Stimulated activated naive CD8-positive, alpha-beta T cell treated with anti-CD3 and anti-CD28 coated beads, Interleukin-15, Interleukin-2, amounts not matched to agents 100 U/mL and 50 U/mL, for 24 hours (primary cell): Measurements from ENCODE around the gene DLGAP1.

Experiments used
- ATAC-seq: fragments of 150-1000 bp; cut with Tn5 transposase; one replicate; pipeline ENCODE4 v1.10.0; 2021
- DNase-seq: peaks from one replicate; pipeline ENCODE4 v3.0.0; 2021

DLGAP1 gene

DNA sequence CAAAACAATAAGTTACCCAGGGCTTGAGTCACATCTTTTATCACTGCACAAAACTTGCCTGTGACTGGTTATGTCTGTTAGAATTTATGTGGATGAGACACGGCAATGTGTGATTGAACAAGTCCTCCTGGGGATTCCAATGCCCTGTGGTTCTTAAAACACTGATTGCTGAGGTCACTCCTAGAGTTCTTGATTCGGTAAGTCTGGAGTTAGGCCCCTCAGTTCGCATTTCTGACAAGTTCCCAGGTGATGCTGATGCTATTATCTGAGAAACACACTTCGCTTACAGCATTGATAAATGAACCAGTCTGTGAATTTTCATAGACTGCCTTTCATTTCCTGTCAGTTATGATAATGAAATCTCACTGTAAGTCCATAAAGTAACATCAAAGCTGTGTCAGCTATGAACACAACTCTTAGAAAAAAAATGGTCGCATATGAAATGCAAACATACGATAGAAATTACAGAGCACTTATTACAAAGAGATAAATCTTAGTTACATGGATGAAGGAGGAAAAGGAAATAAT lies 214.0 kb downstream of the DLGAP1 start:
- no peak for ATAC-seq
- DNase-seq: no peak

DNA sequence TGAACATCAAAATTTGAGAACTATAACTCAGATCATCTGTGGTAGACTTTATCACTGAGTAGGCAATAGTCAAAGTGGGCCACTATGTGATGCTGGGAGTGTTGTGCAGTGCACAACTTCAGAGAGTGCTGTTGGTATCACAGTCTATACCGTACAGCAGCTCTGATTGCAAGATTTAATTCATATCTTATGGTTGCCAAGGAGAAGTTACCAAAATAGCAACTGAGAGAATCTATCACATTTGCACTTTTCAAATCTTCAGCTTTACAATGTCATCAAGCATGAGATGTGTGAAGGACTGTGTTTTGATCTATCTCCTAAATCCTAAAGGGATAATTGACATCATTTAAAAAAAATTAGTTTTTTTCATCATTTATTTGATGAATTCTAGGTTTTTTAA lies 216.1 kb downstream of the DLGAP1 start:
- DNase-seq: no peak
- ATAC-seq: no peak

DNA sequence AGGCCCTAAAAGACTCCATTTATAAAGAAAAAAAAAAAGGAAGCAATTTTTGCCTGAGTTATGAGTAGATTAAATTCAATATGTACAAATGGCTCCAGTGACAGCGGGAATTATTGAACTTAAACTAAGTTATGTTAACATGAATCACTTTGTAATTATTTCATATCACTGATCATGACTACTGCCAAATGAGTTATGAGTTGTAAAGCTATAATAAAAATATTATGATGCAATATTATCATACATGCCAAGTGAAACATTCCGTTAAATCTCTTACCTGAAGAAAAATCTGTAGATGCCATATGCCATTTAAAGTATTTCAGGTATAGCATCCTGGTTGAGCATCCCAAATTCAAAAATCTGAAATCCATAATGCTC lies 217.5 kb downstream of the DLGAP1 start:
- no peak for DNase-seq
- no peak for ATAC-seq

DNA sequence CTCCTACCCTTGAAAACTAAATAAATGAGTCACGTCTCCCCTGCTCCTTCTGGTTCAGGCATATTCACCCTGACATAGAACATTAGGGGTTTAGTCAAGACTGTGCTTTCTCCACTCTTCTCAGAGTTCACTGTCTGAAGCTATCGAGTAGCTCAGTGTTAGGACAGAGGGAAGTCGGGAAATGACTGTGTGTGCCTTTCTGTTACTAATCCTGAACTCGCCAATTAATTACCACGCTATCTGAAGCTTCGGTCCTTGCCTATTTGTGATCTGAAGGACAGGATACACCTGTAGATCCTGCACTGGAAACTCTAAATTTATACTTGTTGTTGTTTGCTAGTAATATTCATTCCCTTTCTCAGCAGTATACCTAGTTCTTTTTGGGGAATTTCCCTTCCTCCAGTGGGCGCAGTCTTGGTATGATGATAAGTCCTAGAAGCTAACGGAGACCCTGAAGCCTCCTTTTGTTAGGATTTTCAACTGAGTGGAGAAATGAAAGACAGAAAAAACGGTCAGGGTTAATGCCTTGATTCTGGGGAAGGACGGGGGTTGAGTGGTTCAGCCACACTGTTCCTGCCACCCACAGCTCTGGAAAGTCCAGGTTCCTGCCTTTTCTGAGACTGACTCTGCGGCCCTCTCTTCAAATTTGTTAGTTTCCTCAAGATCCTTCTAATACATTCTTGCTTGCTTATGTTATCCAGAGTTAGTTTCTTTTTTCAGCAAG lies 218.0 kb downstream of the DLGAP1 start:
- ATAC-seq: no peak
- DNase-seq: no peak

DNA sequence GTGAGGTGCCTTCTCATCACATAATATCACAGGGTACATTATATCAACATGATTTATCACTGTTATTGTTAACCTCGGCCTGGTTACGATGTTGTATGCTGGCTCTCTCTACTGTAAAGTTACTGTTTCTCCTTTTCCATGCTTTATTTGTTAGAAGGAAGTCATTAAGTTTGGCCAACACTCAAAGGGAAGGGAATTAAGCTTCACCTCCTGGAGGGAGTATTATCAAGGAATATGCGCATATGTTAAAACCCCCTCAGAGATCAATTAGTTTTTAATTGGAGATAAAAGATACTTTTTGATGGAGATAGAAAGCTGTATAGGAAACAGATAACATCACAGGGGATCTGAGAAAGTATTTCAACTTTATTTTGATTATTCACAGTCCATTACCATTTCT lies 221.6 kb downstream of the DLGAP1 start:
- no peak for ATAC-seq
- no peak for DNase-seq

DNA sequence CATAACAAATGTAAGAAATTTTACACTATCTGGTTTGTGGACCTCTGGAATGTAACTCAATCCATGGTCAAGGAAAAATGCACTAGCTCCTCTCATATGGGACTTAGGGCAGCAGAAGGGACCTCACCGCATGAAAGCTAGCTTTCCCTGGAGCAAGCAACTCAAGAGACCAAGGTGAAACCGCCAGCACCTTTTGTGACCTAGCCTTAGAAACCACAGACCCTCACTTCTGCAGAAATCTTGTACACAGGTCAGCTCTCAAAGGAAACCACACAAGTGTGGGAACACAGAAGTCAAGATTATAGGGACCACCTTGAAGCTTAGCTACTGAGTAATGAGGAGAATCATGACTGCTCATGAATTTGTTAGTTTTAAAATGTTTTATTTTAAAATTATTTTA lies 222.5 kb downstream of the DLGAP1 start:
- DNase-seq: no peak
- no peak for ATAC-seq

DNA sequence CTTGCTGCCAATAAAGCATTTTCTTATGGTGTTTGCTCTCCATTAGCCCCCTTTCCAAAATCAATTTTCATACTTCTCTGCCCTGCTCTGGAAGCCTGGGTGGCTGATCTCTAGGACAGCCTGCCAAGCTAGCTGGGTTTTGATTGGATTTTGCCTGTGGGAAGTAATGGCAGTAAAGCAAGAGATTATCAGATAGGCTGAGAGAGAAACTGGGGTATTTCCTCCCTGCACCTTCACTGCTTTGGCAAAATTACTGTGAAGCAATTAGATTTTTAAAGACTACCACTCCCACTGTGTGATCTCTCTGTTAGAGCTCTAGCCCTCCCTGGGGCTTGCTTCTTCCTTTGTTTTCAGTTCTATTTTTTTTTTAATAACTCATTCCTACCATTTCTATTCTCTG lies 223.8 kb downstream of the DLGAP1 start:
- DNase-seq (no peak), ATAC-seq (no peak)

DNA sequence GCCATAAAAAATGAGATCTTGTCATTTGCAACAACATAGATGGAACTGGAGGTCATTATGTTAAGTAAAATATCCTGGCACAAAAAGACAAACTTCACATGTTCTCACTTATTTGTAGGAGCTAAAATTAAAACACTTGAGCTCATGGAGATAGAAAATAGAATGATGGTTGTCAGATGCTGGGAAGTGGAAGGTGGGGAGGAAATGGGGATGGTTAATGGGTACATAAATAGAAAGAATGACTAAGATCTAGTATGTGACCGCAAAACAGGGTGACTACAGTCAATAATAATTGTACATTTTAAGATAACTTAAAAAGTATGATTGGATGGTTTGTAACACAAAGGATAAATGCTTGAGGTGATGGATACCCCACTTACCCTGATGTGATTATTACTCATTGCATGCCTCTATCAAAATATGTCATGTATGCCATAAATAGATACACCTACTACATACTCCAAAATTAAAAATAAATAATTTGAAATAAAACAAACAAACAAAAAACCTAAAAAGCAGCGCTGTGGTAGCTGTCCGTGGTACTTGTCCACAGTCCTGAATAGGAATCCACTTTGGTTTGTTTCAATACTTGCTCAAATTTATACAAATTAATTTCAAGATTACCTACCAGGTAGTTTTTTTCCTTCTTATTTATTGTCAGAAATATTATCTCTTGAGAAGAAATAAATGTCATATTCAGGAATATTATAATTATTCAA lies 224.5 kb downstream of the DLGAP1 start:
- ATAC-seq: no peak

DNA sequence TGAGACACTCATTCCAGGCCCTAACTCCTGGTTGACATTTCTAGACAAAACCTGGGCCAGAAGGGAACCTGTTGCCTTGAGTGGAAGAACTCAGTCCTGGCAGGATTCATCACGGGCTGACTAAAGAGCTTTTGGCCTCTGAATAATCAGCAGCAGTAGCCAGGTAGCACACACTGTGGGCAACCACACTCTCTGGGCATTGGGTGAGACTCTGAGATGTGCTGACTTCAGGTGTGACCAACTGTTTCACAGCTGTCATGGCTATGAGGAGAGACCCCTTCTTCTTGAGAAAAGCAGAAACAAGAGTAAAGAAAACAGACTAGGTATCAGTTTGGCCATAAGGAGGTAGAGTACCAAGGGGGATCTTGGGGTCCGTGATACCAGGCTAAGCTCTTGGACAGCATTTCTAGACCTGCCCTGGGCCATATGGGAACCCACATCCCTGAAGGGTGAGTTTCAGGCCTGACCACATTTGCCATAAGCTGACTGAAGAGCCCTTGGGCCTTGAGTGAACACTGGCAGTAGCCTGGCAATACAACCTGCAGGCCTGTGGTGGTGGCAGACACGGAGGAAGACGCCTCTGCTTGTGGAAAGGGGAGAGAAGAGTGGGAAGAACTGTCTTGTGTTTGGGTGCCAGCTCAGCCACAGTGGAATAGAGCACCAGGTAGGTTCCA lies 230.9 kb downstream of the DLGAP1 start:
- DNase-seq: no peak

More for the DNA sequence above, 224.5 kb downstream of the DLGAP1 start:
- DNase-seq: no peak

DNA sequence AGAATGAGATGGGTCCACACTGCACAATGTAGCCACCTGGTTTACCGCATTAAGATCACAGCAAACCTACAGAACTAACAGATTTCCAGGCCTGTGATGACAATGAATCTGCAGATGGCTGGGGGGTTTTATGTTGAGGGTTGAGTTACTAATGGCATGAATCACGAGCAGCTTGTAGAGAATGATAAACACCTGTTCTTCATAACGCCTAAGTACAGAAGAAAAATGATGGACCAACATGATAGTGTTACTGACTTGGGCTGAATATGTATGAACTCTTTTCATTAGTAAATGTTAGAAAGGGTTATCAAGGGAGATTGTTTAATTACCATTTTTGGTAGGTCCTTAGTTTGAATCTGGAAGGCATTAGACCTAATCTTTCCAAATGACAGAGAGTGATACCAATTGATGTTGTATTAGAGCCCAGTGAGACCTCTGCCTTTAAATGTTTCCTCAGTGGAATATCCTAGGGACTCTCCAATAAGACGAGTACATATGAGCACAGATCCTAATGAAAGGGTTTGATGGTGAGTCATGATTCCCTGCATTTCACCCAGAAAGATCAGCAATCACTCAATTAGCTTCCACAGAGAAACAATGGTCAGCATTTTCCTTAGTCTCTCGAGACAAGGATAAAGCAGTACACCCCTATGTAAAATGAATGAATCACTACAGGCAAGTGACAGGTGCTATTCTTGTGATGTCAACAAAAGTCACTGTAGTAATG lies 243.8 kb downstream of the DLGAP1 start:
- ATAC-seq: no peak
- no peak for DNase-seq

More for the DNA sequence above, 230.9 kb downstream of the DLGAP1 start:
- ATAC-seq: no peak

DNA sequence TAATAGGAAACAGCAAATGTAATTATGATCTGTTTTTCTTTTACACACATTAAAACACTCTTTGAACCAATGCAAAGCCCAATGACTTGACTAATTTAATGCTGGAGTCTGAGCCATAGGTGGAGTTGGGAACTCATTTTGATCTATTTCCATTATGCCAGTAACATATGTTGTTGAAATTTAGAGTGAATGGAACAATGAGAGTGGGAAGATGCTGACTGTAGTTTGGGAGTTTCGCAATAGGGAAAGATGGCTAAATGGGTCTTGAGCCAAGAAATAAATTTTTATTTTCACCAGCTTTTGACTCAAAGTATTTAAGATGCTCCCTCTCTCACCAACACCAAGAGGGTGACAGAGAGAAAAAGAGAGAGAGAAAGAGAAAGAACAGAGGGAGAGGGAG lies 246.7 kb downstream of the DLGAP1 start:
- DNase-seq (no peak), ATAC-seq (no peak)

DNA sequence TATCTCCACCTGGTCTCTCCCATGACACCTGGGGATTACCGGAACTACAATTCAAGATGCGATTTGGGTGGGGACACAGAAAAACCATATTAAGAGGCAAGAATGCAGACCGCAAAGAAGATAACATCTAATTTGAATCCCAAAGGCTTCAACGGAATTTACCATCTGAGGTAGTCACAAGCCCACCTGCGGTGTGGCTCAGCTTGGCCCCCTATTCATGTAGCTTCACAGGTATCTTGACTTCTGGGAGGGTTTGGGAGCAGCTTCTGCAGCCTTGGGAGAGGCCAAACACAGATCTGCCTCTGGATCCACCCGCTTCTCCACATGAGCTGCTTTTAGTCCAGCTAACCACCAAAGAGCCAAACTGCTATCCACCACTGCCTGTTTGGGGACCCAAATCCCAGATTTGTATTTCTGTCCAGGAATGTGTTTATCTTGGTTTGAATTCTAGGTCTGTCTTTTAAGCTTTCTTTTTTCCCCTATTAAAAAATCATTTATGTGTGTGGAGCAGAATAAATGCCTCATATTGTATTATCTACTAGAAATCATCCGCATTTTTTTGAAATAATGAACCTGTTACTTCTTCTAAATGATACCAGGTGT lies 247.6 kb downstream of the DLGAP1 start:
- DNase-seq: no peak
- ATAC-seq: no peak

DNA sequence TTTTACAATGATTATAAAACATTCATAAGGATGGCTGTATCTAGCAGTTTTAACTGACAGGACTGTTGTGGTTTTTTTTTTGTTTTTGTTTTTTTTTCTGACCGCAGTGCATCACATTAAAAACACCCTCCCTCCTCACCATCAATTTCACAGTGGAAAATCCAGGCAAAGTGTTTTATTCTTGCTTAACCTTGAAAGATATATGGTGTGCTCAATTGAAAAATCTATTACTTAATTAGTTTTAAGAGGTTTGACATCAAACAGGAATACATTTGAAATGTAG lies 250.7 kb downstream of the DLGAP1 start:
- ATAC-seq (no peak), DNase-seq (no peak)

DNA sequence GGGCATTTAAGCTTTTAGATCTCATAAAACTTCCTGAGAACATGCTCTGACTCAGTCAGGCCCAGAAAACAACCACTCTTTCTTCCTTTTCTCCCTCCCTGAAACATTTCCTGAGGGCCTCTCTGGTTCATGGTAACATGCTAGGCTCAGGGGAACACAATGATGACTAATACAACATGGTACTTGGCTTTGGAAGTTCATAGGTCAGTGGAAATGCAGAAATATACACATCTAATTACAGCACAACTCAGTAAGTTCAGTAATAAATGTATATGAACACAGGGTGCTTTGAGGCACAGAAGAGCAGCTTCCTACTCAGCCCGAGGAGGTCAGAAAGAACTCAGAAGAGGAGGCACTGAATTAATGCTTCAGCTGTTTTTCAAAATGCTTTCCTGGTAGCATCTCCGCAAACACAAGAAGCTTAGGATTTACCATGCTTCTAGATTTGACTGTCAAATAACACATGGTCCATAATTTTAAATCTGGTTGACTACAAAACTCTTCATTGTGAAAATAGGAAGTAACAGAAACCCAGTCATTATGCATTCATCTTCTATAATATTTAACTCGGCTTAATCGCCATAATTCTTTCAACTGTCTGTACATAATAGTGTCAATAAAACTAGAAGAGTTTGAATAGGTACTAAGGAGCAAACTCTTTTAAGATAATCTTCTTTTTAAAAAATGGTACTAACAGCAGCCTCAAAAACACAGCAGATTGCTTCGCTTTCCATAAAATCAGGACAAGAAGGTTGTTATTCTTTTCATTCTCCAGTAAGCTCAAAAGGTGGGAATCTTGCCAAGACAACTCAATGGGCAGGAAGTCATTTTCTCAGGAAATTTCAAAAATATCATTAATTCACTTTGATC lies 251.3 kb downstream of the DLGAP1 start:
- no peak for ATAC-seq

DNA sequence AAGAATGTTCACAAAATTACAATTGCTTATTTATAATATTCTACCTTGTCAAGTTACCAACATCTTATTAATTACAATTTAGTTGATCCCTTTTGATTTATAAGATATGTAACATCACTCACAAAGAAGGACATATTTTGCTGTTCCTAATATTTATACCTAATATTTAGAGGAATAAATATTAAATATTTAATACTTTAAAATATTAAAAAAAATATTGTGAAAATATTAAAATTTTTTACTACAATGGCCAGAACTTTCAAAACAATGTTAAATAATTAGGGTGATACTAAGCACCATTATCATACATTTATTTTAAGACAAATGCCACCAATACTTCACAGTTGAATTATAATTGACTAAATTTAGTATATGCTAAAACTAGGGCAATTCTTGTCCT lies 254.7 kb downstream of the DLGAP1 start:
- ATAC-seq (no peak), DNase-seq (no peak)

More for the DNA sequence above, 251.3 kb downstream of the DLGAP1 start:
- DNase-seq: no peak

DNA sequence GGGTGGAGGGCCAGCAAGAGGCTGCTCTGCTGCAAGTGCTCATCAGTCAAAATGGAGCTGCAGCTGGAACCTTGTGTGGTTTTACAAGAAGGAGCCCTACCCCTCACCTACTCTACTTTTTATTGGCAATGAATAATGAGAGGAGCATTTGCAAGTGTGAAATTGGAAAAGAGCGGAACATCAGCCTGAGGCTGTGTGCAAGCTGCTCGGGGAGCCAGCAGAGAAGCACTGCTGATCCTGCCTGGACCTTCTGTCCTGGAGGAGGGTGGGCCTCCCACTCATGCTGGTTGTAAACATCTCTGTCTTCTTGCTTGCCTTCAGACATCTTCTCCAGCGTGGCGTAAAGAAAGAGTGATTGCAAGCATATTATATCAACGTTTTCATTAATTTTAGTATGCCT lies 256.2 kb downstream of the DLGAP1 start:
- no peak for DNase-seq
- no peak for ATAC-seq

DNA sequence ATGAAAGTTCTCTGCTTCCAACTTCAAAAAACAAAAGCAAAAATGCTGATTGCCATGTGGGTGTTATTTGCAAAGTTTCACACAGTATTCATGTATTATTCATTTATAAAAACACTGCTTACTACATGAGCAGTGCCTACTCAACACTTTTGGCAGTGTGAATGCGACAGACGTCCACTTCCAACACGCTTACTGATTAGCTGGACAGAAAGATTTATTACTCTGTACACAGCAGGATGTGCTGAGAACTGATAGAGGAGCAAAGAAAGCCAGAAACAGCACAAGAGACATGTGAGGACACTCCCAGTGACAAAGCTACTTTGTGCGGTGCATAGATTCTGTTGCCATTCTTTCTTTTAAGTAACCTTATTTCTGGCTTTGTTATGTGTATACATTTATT lies 258.8 kb downstream of the DLGAP1 start:
- DNase-seq (no peak), ATAC-seq (no peak)

DNA sequence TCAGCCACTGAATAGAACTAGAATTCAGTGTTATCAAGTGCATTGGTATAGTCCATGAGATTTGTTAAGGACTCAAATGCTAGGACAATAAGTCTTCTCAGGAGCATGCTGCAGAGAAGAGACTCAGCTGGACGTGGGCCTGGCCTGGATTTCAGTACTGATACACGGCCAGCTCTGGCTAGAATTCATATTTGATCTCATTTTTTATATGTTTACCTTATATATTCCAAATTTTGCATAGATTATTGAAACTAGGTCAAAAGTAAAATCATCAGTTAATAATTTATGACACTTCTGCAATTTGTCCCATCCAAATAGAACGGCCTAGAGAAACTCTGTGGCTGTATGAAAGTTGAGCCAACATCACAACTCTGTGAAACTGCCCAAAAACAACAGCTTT lies 262.0 kb downstream of the DLGAP1 start:
- ATAC-seq (no peak), DNase-seq (no peak)

DNA sequence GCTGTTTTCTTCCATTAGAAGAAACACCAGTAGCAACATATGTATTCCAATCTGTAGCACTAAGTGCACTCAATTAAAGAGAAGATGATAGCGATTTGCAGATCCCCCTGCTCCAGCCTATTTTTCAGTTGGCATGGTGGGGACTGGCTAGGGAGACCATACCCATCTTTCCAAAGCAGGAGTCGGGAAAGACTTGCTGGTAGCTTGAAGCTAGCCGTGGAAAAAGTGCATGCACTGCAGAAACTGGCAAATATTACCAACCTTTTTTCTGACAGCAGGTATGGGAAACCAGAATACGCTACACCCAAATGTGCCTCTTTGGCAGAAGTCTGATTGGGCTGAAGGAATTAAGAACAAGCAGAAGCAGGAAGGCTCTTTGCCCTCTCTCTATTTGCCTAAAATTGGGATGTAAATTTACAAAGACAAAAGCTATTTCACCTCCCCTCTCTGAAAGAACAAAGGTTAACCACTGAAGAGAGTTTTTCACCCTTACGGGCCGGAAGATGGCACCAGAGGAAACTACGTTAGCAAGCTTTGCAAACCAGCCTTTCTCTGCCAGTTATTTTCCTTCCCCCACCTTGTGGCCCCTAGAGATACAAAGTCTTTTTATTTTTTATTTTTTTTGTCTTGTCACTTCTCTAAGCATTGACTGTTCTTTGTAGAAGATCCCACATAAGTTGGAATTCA lies 273.1 kb downstream of the DLGAP1 start:
- ATAC-seq (no peak), DNase-seq (no peak)

DNA sequence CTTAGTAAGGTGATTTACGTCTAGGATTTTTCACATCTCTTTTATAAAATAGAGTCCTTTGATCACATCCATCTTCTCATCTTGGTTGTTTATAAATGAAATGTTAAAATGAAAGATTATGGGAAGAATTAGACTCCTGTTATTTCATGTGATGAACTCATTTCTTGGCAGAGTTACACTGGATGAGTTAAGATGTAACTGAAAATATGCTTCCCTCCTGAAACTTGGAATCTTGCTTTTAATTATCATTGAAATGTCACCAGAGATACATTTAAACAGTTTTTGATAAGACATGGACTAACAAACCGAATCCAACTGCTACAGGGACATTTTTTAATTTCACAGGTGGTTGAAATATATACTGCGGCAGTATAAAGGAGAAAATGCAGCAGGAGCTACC lies 274.0 kb downstream of the DLGAP1 start:
- ATAC-seq: no peak
- no peak for DNase-seq
